Skeletal muscle cell (primary cell): ENCODE measurements around the gene CLEC1B.
"Not testable (repeated sequence)": the region's sequence is repeated elsewhere in the genome, so short reads cannot be mapped to it uniquely, and the experiment has no call there.

Experiments
- DNase-seq: peaks from one replicate; pipeline ENCODE4 v3.0.0-alpha.2; 2010; ENCODE audit warnings: low read depth
- H3K4me3 ChIP-seq: 2 replicates; pipeline ENCODE4 v1.5.1; 2011; ENCODE audit warnings: low read depth, mild to moderate bottlenecking, control low read depth, low read length, moderate library complexity

CLEC1B gene

DNA sequence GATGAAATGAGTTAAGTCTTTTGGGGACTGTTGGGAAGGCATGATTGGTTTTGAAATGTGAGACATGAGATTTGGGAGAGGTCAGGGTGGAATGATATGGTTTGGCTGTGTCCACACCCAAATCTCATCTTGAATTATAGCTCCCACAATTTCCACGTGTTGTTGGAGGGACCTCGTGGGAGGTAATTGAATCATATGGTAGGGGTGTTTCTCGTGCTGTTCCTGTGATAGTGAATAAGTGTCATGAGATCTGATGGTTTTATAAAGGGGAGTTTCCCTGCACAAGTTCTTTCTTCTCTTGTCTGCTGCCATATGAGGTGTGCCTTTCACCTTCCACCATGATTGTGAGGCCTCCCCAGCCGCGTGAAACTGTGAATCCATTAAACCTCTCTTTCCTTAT is 22.3 kb downstream of the CLEC1B start:
- not testable (repeated sequence) for DNase-seq, H3K4me3 ChIP-seq

DNA sequence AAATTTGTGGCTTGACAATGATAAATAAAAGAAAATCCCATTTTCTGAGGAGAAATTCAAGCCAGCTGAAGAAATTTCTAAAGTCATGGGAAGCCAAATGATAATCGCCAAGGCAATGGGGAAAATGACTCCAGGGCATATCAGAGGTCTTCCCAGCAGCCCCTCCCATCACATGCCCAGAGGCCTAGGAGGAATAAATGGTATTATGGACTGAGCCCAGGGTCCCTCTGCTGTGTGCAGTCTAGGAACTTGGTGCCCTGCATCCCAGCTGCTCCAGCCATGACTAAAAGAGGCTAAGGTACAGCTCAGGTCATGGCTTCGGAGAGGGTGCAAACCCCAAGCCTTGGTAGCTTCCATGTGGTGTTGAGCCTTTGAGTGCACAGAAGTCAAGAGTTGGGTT is 23.3 kb downstream of the CLEC1B start:
- no peak overlapping the region for H3K4me3 ChIP-seq
- no peak for DNase-seq

- H3K4me3 ChIP-seq, DNase-seq: not testable (repeated sequence)
These were observed 24.2 kb downstream of the CLEC1B start for GRCh38 chr12:9974731-9975130.

GRCh38 chr12:9973949-9974348 is 25.0 kb downstream of the CLEC1B start:
- H3K4me3 ChIP-seq: no peak overlapping the region
- no peak for DNase-seq

DNA sequence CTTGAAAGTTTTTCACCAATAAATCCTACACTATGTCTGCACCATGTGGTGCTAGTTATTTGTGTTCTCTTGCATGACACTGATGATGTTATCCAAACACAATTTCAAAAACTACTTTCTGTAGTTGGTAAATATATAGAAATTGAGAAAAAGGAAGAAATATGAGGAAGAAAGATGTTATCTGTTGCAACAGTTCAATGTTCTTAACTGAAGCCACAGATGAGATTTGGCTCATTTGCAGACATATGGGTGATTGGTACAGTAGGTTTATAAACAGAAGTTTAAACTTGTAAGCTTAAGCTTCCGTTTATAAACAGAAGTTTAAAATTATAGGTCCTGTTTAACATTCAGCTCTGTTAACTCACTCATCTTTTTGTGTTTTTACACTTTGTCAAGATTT is 27.7 kb downstream of the CLEC1B start, which contains the start of gene CLEC12A:
Gene CLEC12A, plus strand, starts transcription at position 229 of the 400 bp plus-strand sequence. CDS start 188 bp downstream, outside the sequence.
- no peak within 1 kb of the TSS for H3K4me3 ChIP-seq
- no peak for DNase-seq

GRCh38 chr12:9969673-9970072 is 29.2 kb downstream of the CLEC1B start:
- DNase-seq: no peak
- no peak overlapping the region for H3K4me3 ChIP-seq

DNA sequence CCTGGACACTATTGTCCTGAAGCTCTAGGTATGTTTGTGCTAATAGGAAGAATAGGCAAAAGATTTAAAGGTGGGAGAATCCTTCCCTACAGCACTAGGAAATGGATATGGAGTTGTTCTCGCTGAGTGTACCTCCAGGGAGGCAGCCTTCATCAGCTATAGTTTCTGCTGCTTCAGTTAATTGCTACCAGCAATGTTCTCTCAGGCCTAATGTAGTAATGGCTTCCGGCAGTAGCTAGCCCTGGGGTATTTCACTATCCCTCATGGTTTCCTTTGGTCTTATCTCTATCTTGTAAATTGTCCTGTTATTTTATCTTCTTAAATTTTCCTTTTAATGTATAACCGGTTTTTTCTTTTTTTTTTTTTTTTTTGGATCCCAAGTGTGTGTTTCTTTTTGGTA is 37.0 kb downstream of the CLEC1B start:
- DNase-seq: no peak
- H3K4me3 ChIP-seq: no peak overlapping the region

- no peak for DNase-seq
- no peak overlapping the region for H3K4me3 ChIP-seq
These were observed 37.8 kb downstream of the CLEC1B start for GRCh38 chr12:9961106-9961505.

DNA sequence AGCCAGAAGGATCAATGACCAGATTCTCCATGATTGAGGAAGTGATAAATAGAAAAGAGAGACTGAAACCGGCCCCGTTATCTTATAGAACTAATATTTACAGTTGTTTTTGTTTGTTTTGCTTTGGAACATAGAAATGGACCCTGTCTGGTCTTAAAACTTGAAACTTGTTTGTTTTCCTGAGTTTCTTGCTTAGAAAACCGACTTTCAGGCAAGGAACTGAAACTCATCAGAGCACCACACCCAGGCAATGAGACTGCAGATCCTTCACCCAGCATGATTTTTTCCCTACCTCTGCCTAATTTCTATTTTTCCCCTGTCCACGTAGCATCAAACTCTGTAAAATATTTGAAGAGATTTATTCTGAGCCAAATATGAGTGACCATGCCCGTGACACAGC is 38.3 kb downstream of the CLEC1B start:
- no peak for DNase-seq
- H3K4me3 ChIP-seq: no peak overlapping the region

- no peak for DNase-seq
- no peak overlapping the region for H3K4me3 ChIP-seq
These were observed 41.1 kb downstream of the CLEC1B start for GRCh38 chr12:9957834-9958233.

- H3K4me3 ChIP-seq, DNase-seq: not testable (repeated sequence)
These were observed 45.8 kb downstream of the CLEC1B start for GRCh38 chr12:9952954-9953729.

DNA sequence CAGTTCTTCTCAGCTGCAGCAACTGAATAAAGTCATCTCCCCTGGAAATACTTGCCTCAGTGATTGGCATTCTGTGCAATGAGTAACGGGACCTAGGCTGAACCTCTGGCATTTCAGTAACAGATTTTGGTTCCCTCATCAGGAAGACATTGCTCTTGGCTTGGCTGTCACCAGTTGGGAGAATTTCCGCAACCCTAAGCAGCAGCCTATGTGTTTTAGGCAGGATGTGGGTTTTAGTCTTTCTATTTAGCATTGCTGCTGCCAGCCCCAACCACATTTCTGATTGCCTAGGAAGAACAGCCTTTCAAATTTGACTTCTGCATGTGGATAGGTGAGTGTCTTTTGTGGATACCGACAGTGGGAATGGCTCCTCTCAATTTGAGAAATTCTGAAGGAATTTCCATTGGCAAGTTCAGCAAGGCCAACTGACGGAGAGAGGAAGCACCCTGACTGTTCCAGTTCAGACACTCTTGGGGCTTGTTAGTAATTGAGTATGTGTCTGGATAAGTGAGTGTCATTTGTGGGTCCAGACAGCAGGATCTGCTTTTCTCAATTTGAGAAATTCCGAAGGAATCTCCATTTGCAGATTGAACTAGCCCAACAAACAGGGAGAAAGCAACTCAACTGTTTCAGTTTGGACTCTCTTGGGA is 47.8 kb downstream of the CLEC1B start:
- no peak for DNase-seq

DNA sequence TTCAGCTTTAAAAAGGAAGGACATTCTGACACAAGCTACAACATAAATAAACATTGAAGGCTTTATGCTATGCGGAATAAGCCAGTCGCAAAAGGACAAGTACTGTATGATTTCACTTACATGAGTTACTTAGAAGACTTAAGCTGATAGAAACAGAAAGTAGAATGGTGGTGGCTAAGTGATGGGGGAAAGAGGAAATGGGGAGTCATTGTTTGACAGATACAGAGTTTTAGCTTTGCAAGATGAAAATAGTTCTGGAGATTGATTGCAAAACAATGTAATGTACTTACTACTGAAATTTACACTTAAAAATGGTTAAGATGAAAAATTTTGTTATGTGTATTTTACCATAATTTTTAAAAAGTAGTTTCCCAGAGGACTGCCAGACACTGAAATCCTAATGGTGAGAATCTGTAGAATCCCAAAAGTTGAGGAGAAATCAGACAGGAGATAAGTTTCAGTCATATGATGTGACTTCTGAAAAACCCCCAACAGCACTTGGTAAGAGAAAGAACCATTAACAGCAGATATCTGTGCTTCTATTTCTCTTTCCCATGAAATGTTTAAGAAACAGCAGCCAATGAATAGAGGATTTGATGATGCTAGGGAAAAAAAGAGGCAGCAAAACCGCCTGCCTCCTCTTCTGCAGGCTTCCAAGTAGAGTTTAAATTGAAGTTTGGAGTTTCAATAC is 50.2 kb downstream of the CLEC1B start:
- no peak for DNase-seq
- no peak overlapping the region for H3K4me3 ChIP-seq

More for the DNA sequence above, 47.8 kb downstream of the CLEC1B start:
- H3K4me3 ChIP-seq: no peak overlapping the region

- no peak overlapping the region for H3K4me3 ChIP-seq
- no peak for DNase-seq
These were observed 51.2 kb downstream of the CLEC1B start for GRCh38 chr12:9947674-9948073.

DNA sequence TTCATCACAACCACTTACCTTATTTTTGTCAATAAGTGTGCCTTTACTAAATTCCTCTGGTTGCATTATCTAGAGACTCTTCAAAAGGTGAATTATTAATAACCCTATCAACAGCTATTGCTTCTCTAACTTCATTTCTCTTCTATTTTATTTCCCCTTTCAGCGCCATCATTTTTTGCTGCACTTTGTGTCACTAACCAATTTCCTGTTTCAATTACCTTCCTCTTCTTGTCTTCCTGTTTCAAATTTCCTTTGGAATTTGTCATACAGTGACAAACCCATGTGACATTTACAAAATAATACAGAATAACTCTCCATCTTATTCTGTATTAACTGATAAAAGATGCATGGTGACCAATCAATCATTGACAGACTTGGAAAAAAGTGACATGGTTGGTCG is 54.5 kb downstream of the CLEC1B start:
- DNase-seq: no peak
- no peak overlapping the region for H3K4me3 ChIP-seq

DNA sequence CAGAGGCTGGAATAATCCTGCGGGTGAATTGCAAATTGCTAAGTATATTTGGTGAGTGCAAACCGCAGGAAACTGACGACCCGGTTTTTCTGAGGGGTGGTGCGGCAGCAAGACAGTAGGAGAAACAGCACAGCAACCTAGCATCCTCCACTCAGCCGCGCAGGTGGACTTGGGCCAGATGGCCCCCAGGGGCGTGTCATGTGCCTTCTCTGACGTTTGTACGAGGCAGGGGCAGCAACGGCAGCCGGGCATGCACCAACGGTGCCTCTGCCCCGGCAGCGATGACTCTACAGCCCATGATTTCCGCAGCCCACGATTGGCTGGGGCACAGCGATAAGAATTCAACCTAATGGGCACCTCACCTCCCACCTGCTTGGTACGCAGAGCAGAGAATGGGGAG is 55.7 kb downstream of the CLEC1B start:
- no peak overlapping the region for H3K4me3 ChIP-seq
- DNase-seq: no peak
